K562 (cell line): ENCODE results near the gene BCAN. TPM values are rescaled to one million over a fixed set of nuclear protein-coding genes. Genes with fewer than 3 reads are reported as not detected.

Source experiments
- ARHGAP35 ChIP-seq: fragments of 450-650 bp; IDR thresholded peaks from 2 replicates; pipeline ENCODE4 v1.6.1; 2018; ENCODE audit not compliant: partially characterized antibody
- ARID1B ChIP-seq: fragments of 450-650 bp; IDR thresholded peaks from 2 replicates; pipeline ENCODE4 v1.6.1; 2016; ENCODE audit warnings: antibody characterized with exemption, mild to moderate bottlenecking, inconsistent platforms
- CBFB ChIP-seq: sonication (generic); formaldehyde crosslinking; IDR thresholded peaks from 2 replicates; pipeline ENCODE4 v1.4.0; 2020; ENCODE audit warnings: mild to moderate bottlenecking, missing genetic modification reagents
- GATA2 ChIP-seq: sonication (generic); formaldehyde crosslinking; IDR thresholded peaks from 2 replicates; pipeline ENCODE4 v1.4.0; 2020; ENCODE audit warnings: mild to moderate bottlenecking, missing genetic modification reagents
- HDAC2 ChIP-seq: fragments of 450-650 bp; IDR thresholded peaks from 2 replicates; pipeline ENCODE4 v1.6.1; 2016; ENCODE audit warnings: mild to moderate bottlenecking
- HIVEP1 ChIP-seq: fragments of 250-450 bp; sonication (Bioruptor Pico); IDR thresholded peaks from 2 replicates; pipeline ENCODE4 v1.4.0; 2020; ENCODE audit warnings: mild to moderate bottlenecking
- ILK ChIP-seq: fragments of 450-650 bp; IDR thresholded peaks from 2 replicates; pipeline ENCODE4 v1.6.1; 2016; ENCODE audit warnings: missing genetic modification characterization, low read depth, mild to moderate bottlenecking, missing compliant biosample characterization, moderate library complexity, borderline replicate concordance
- LEF1 ChIP-seq: fragments of 450-650 bp; IDR thresholded peaks from 2 replicates; pipeline ENCODE4 v1.6.1; 2016; ENCODE audit warnings: mild to moderate bottlenecking
- MAFK ChIP-seq: IDR thresholded peaks from 2 replicates; pipeline ENCODE4 v1.6.1; 2011; ENCODE audit warnings: low read length, improper control_type of control experiment
- PCBP2 ChIP-seq: fragments of 200-400 bp; formaldehyde crosslinking; IDR thresholded peaks from 2 replicates; pipeline ENCODE4 v1.6.1; 2018; ENCODE audit warnings: low read length, low read depth, mild to moderate bottlenecking, moderate library complexity; ENCODE audit not compliant: poor library complexity, severe bottlenecking
- POLR2B ChIP-seq: fragments of 450-650 bp; IDR thresholded peaks from 2 replicates; pipeline ENCODE4 v1.6.1; 2018; ENCODE audit warnings: low read depth; ENCODE audit not compliant: partially characterized antibody
- RB1 ChIP-seq: fragments of 450-650 bp; IDR thresholded peaks from 2 replicates; pipeline ENCODE4 v1.6.1; 2017; ENCODE audit warnings: low read depth, mild to moderate bottlenecking
- RFX5 ChIP-seq: IDR thresholded peaks from 2 replicates; pipeline ENCODE4 v1.6.1; 2011; ENCODE audit warnings: low read depth, mild to moderate bottlenecking, improper control_type of control experiment, low read length
- RFX7 ChIP-seq: fragments of 250-450 bp; sonication (Bioruptor Pico); IDR thresholded peaks from 2 replicates; pipeline ENCODE4 v1.5.1; 2021; ENCODE audit warnings: mild to moderate bottlenecking
- SRSF3 ChIP-seq: fragments of 200-400 bp; formaldehyde crosslinking; IDR thresholded peaks from 2 replicates; pipeline ENCODE4 v1.6.1; 2016; ENCODE audit warnings: mild to moderate bottlenecking, low read length, moderate library complexity; ENCODE audit not compliant: insufficient read depth
- ZBTB17 ChIP-seq: fragments of 450-650 bp; formaldehyde crosslinking; IDR thresholded peaks from 2 replicates; pipeline ENCODE4 v1.4.0; 2020; ENCODE audit warnings: mild to moderate bottlenecking
- ZNF121 ChIP-seq: sonication (generic); formaldehyde crosslinking; conservative IDR thresholded peaks from 2 replicates; pipeline ENCODE4 v1.8.0; 2022; ENCODE audit warnings: missing genetic modification reagents
- ZNF184 ChIP-seq: sonication (generic); formaldehyde crosslinking; IDR thresholded peaks from 2 replicates; pipeline ENCODE4 v1.5.0; 2020; ENCODE audit warnings: missing genetic modification reagents
- ZNF445 ChIP-seq: fragments of 250-450 bp; sonication (Bioruptor Pico); IDR thresholded peaks from 2 replicates; pipeline ENCODE4 v1.4.0; 2020; ENCODE audit warnings: low read depth, mild to moderate bottlenecking, moderate library complexity
- ZNF668 ChIP-seq: fragments of 250-450 bp; sonication (Bioruptor Pico); IDR thresholded peaks from 2 replicates; pipeline ENCODE4 v1.8.0; 2022; ENCODE audit warnings: mild to moderate bottlenecking, inconsistent platforms
- ZNF766 ChIP-seq: fragments of 200-800 bp; sonication (Bioruptor generic); conservative IDR thresholded peaks from 2 replicates; pipeline ENCODE4 v1.6.1; 2016; ENCODE audit warnings: missing genetic modification characterization, missing compliant biosample characterization
- polyA plus RNA-seq, 8 experiments: library from polyadenylated mRNA; depleted of rRNA in 4 of 8; stranded (reverse) in 5 of 8; unstranded in 3 of 8; fragments of >200 nt; fragmentation: Nextera tagmentation in 2 of 8; fragmentation: Illumina TruSeq in 1 of 8; extraction: Ambion mirVana in 2 of 8; extraction: Trizol in 1 of 8; gene quantifications; 2 replicates each; pipeline versions ENCODE4 v1.2.1 to v1.2.3, GENCODE V29; 2011 to 2014; ENCODE audit warnings: inconsistent platforms in 1 of 8, missing spikeins in 1 of 8
- total RNA-seq, 7 experiments: library from RNA; depleted of rRNA in 6 of 7; stranded (reverse); fragments of >200 nt in 6 of 7; fragmentation: Illumina TruSeq in 2 of 7; extraction: Trizol in 2 of 7; gene quantifications; 2 replicates each; pipeline versions ENCODE4 v1.2.1 to v1.2.3, GENCODE V29; 2011 to 2021; ENCODE audit warnings: low replicate concordance in 1 of 7
- TF ChIP-seq, protein P1 (sequence below): fragments of 450-650 bp; formaldehyde crosslinking; IDR thresholded peaks from 2 replicates; pipeline ENCODE4 v1.4.0; 2022; ENCODE audit warnings: mild to moderate bottlenecking, moderate library complexity
- TF ChIP-seq, protein P2 (sequence below): fragments of 450-650 bp; IDR thresholded peaks from 2 replicates; pipeline ENCODE4 v1.6.1; 2016
- TF ChIP-seq, protein P3 (sequence below): fragments of 450-650 bp; IDR thresholded peaks from 2 replicates; pipeline ENCODE4 v1.6.1; 2017; ENCODE audit warnings: antibody characterized with exemption
- TF ChIP-seq, protein P4 (sequence below): fragments of 450-650 bp; conservative IDR thresholded peaks from 2 replicates; pipeline ENCODE4 v1.6.1; 2016; ENCODE audit warnings: missing genetic modification characterization, low read depth, mild to moderate bottlenecking, missing compliant biosample characterization, moderate library complexity

Gene BCAN
- total and polyA plus RNA-seq, 9 of the 15 experiments (the other 6 are each of a cell fraction or from before 2014, with no cell fraction given), result 0.04 to 0.33 (median 0.14) TPM; not detected in 5

DNA sequence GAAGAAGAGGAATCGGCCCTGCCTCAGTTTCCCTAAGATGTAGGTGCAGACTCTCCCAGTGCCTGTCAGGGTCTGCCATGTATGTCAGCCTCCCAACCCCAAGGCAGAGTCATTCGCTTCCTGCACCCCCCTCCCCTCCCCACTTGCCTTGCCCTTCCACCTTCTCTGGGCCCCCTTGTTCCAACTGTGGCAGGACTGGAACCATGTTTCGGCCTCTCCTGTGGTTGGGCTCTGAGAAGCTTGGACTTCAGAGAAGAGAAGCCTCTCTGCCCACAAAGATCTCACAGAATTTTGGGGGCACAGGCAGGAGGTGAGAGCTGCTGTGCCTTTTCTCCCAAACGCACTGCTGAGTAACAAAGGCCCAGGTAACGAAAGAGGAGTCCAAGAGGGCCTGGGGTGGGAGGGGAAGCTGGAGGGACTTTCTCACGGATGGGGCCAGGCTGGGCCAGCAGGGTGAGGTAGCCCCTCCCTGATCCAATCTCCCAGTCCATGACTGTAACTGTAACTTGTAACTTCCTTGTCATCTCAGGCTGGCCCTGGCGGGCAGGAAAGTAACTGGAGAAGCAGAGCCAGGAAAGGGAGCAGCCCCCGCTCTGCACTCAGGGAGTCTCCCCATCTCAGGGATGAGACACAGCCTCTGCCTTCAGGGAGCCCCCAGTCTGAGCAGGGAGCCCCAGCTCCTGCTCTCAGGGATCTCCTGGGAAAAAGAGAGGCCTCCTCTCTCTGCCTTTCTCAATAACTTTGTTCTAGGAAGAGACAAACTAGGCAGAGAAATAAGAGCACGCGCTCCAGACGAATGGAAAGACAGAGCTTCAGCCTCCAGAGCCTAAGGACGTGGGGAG is 52.2 kb downstream of the BCAN start (continued):
- no peak for TF ChIP-seq PCBP2
- TF ChIP-seq RFX5, result no peak
- TF ChIP-seq SRSF3, result no peak
- no peak for TF ChIP-seq ILK (tag)
- no peak for TF ChIP-seq ZNF445
- no peak for TF ChIP-seq ZNF184 (CRISPR knock-in tag)
- peak; percentile 52; the same call in 1 of the 2 replicates for TF ChIP-seq RFX7 (CRISPR knock-in tag)
- TF ChIP-seq MAFK, result no peak; the same call in 1 of the 2 replicates
- TF ChIP-seq GATA2 (CRISPR knock-in tag), result no peak
- no peak for TF ChIP-seq HIVEP1 (CRISPR knock-in tag)
- peak; percentile 72; the same call in 1 of the 2 replicates for TF ChIP-seq ZNF766 (CRISPR knock-in tag)
- TF ChIP-seq, protein P1, sequence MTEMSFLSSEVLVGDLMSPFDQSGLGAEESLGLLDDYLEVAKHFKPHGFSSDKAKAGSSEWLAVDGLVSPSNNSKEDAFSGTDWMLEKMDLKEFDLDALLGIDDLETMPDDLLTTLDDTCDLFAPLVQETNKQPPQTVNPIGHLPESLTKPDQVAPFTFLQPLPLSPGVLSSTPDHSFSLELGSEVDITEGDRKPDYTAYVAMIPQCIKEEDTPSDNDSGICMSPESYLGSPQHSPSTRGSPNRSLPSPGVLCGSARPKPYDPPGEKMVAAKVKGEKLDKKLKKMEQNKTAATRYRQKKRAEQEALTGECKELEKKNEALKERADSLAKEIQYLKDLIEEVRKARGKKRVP (CRISPR knock-in tag), result 0 out of 2 replicates have a peak, but pooled peaks have one; percentile 17
- 0 out of 2 replicates have a peak, but pooled peaks have one; percentile 16 for TF ChIP-seq HDAC2
- TF ChIP-seq ARID1B, result peak; percentile 54; the same call in 1 of the 2 replicates
- TF ChIP-seq, protein P2, sequence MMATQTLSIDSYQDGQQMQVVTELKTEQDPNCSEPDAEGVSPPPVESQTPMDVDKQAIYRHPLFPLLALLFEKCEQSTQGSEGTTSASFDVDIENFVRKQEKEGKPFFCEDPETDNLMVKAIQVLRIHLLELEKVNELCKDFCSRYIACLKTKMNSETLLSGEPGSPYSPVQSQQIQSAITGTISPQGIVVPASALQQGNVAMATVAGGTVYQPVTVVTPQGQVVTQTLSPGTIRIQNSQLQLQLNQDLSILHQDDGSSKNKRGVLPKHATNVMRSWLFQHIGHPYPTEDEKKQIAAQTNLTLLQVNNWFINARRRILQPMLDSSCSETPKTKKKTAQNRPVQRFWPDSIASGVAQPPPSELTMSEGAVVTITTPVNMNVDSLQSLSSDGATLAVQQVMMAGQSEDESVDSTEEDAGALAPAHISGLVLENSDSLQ, result peak; percentile 24; the same call in 1 of the 2 replicates
- no peak for TF ChIP-seq POLR2B
- TF ChIP-seq ZBTB17, result peak; percentile 55
- peak; percentile 74 for TF ChIP-seq ZNF668 (CRISPR knock-in tag)
- TF ChIP-seq ARHGAP35, result no peak
- TF ChIP-seq, protein P3, sequence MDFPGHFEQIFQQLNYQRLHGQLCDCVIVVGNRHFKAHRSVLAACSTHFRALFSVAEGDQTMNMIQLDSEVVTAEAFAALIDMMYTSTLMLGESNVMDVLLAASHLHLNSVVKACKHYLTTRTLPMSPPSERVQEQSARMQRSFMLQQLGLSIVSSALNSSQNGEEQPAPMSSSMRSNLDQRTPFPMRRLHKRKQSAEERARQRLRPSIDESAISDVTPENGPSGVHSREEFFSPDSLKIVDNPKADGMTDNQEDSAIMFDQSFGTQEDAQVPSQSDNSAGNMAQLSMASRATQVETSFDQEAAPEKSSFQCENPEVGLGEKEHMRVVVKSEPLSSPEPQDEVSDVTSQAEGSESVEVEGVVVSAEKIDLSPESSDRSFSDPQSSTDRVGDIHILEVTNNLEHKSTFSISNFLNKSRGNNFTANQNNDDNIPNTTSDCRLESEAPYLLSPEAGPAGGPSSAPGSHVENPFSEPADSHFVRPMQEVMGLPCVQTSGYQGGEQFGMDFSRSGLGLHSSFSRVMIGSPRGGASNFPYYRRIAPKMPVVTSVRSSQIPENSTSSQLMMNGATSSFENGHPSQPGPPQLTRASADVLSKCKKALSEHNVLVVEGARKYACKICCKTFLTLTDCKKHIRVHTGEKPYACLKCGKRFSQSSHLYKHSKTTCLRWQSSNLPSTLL, result no peak
- TF ChIP-seq ZNF121 (CRISPR knock-in tag), result no peak
- TF ChIP-seq, protein P4, sequence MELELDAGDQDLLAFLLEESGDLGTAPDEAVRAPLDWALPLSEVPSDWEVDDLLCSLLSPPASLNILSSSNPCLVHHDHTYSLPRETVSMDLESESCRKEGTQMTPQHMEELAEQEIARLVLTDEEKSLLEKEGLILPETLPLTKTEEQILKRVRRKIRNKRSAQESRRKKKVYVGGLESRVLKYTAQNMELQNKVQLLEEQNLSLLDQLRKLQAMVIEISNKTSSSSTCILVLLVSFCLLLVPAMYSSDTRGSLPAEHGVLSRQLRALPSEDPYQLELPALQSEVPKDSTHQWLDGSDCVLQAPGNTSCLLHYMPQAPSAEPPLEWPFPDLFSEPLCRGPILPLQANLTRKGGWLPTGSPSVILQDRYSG (tag), result peak; percentile 92
- peak; percentile 81; the same call in 1 of the 2 replicates for TF ChIP-seq CBFB (CRISPR knock-in tag)
- TF ChIP-seq LEF1, result peak; percentile 69; the same call in 1 of the 2 replicates
- no peak for TF ChIP-seq RB1
